GM12873 (cell line): Measurements from ENCODE around the gene CTNND1.

ENCODE experiments used
- TF ChIP-seq, protein P1 (sequence below): IDR thresholded peaks from 2 replicates; pipeline ENCODE4 v1.5.1; 2012; ENCODE audit warnings: low read depth, mild to moderate bottlenecking, moderate library complexity, low read length, control low read depth; ENCODE audit not compliant: insufficient read depth; ENCODE audit errors: missing control alignments

Gene CTNND1

DNA sequence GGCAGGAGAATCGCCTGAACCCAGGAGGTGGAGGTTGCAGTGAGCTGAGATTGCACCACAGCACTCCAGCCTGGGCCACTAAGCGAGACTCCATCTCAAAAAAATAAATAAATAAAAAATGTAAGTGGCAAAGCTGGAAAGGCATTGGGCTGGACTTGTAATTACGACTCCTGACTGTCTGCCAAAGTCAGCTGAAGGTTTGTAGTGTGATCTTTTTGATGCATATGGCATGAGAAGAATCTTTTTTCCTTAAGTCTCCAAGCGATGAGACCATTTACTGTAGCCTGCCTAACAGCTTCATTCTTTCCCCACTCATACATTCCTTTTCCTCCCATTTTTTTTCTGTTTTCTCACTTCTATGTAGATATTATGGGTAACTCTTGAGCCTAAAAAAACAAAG is 24.8 kb downstream of the CTNND1 start:
- TF ChIP-seq, protein P1, sequence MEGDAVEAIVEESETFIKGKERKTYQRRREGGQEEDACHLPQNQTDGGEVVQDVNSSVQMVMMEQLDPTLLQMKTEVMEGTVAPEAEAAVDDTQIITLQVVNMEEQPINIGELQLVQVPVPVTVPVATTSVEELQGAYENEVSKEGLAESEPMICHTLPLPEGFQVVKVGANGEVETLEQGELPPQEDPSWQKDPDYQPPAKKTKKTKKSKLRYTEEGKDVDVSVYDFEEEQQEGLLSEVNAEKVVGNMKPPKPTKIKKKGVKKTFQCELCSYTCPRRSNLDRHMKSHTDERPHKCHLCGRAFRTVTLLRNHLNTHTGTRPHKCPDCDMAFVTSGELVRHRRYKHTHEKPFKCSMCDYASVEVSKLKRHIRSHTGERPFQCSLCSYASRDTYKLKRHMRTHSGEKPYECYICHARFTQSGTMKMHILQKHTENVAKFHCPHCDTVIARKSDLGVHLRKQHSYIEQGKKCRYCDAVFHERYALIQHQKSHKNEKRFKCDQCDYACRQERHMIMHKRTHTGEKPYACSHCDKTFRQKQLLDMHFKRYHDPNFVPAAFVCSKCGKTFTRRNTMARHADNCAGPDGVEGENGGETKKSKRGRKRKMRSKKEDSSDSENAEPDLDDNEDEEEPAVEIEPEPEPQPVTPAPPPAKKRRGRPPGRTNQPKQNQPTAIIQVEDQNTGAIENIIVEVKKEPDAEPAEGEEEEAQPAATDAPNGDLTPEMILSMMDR, result no peak

DNA sequence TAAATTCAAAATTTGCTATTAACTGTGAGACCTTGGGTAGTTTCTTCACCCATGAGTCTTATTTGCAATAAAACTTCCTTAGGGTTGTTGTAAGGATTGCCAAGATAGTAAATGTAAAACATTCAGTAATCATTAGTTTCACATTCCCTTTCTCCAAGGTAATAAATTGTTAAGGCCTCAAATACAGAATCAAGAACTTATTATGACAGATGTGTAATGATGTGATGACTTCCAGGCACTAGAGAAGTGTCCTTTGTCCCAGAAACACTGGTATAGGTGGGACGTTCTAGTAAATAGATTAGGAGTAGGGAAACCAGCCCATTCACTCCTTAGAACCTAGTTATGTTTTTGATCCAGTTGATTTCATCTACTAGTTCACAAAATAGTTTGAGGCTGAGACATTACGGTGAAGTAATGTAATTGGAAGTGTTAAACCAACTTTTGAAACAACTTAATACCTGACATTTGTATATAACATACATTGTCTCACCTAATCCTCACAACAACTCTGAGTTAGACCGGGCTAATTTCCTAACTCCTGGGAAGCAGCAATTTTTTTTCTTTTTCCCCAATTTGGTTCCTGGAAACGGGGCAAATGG is 25.5 kb downstream of the CTNND1 start:
- TF ChIP-seq, protein P1, result no peak

DNA sequence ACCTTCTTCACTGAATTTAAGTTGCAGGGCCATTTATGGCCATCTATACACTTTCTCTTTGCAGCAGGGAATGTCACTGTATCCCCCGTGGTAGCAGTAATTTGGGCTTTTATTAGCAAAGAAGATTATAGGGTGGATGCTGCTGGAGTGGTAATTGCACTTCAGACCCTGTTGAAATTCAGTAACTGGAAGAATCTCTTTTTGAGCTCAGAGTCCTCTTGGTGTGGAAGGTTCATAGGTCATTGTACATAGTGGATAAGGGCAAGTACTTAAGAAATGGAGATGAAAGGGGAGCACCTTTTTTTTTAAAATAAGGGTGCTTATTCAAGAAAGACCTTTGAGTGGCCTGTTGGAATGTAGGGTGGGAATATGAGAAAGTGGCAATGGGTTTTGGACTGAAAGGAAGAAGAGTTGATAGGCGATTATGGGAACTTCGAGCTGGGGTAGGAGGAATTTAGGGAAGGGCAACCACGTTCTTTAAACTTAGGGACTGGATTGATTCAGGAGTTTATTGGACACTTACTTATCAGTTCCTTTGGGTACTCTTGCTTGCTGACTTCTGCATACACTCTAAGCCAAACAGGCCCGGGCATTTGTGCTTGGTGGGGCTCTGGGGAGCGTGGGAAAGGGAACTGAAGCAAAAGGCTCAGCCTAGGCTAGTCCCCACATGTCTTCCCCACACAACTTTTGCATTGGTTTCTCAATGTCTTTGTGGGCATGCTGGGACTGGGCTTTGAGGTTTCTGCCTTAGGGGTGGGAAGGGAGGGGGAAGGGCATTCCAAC is 26.5 kb downstream of the CTNND1 start:
- TF ChIP-seq, protein P1, result no peak

DNA sequence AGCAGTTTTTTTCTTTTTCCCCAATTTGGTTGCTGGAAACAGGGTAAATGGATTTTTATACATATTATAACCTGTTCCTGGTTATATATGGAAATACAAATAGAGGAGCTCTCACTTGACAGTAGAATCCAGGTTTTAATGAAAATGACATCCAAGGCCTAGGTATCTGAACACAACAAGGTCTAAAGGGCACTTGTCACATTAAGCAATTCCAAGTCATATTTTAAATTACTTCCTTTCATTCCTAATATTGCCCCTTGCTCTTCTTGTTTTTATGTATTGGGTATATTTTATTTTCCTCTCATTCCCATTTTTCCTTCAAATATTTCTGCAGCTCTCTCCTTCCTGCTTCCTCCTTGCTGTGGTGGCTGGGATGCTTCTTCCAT is 27.1 kb downstream of the CTNND1 start:
- TF ChIP-seq, protein P1, result no peak

DNA sequence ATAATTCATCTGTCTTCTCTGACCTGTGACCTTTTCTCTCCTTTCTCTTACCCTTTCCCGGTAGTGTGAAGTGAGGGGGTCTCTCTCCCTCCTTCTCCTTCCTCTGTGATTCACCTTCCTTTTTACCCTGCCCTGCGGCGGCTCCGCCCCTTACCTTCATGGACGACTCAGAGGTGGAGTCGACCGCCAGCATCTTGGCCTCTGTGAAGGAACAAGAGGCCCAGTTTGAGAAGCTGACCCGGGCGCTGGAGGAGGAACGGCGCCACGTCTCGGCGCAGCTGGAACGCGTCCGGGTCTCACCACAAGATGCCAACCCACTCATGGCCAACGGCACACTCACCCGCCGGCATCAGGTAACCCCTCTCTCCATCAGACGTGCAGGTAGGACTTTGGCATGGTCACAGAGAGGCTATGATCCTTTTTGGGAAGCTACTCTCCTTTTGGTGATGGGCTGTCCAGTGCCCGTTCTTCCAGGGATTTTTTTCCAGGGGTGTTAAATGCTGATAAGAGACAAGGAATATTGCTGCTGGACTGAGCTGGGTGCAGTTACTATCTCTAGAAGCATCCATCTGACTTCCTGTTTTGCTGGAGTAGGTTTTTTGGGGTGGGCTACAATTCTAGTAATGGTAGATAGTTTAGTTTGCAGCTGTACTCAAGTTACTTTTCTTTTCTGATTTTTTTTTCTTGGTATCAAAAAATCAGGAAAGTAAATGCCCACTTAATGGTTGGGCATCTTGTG is 29.9 kb downstream of the CTNND1 start:
- TF ChIP-seq, protein P1, result no peak

DNA sequence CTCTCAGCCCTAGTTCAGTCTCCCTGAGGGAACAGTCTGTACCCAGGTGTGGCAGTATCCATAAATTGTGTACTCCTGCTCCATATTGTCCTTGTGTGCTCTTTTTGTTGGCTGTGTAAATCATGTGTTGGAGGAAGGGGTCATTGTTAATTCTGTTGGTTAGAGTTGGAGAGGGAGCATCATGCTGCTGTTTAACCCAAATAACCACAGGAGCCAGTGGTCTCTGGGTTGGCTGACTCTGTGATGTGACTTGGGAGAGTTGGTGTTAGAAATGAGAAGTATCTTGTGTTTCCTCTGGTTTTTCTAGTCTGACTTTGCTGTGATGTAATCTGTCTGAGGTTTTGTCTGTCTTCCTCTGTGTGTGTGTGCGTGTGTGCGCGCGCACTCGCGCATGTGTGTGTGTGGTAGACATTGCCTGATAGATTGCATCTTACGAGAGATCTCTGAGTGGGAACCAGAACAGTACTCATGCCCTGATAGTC is 30.5 kb downstream of the CTNND1 start:
- TF ChIP-seq, protein P1, result no peak

DNA sequence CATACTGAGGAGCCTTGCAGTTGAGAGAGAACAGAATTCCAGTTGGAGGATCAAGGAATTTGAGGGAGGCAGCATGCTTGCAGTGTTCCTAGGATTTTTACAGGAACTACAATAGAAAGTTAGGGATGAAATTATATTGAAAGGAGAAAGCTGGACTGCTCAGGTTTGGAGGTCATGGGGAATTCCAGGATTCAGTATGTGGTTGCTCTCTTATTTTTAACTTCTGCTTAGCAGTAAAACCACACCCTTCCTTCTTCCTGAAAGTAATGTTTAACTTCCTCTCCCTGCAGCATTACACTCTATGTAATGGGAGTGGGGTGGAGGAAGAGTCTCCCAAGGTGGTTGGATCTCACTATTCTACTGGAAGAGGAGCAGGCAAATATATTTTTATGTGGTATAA is 31.3 kb downstream of the CTNND1 start:
- TF ChIP-seq, protein P1, result no peak
